Stimulated activated CD4-positive, alpha-beta T cell treated with anti-CD3 and anti-CD28 coated beads, Interleukin-1b, Interleukin-23, amount 100 ng/mL, for 48 hours (primary cell): ENCODE measurements around the gene HMG20B.
"Not testable (repeated sequence)": the region's sequence is repeated elsewhere in the genome, so short reads cannot be mapped to it uniquely, and the experiment has no call there.

Experiments
- DNase-seq: peaks from one replicate; pipeline ENCODE4 v3.0.0-alpha.2; 2020

Gene HMG20B

GRCh38 chr19:3556978-3557460 lies 15.7 kb upstream of the HMG20B start:
- peak; percentile 65 for DNase-seq

GRCh38 chr19:3557461-3558248 lies 15.1 kb upstream of the HMG20B start, which contains the start of gene MFSD12:
MFSD12 (minus strand) TSS chr19:3557586; CDS start chr19:3557403, 183 bp downstream.
- peak; percentile 96 for DNase-seq

GRCh38 chr19:3563709-3564524 lies 8.8 kb upstream of the HMG20B start:
- no peak for DNase-seq

GRCh38 chr19:3565139-3565538 lies 7.6 kb upstream of the HMG20B start:
- no peak for DNase-seq

- not testable (repeated sequence) for DNase-seq
Measured at GRCh38 chr19:3570042-3570441, 2.7 kb upstream of the HMG20B start.

- DNase-seq: no peak
Measured at GRCh38 chr19:3570606-3571011, 2.1 kb upstream of the HMG20B start.

- peak; percentile 100 for DNase-seq
Measured at GRCh38 chr19:3572132-3572854, 451 bp upstream of the HMG20B start.

- DNase-seq: no peak
Measured at GRCh38 chr19:3573162-3573857, 566 bp downstream of the HMG20B start.

GRCh38 chr19:3573858-3574637 lies 1.3 kb downstream of the HMG20B start:
- DNase-seq: peak; percentile 98

GRCh38 chr19:3575260-3575741 lies 2.6 kb downstream of the HMG20B start:
- no peak for DNase-seq

GRCh38 chr19:3575949-3576673 lies 3.4 kb downstream of the HMG20B start:
- DNase-seq: no peak

- no peak for DNase-seq
Measured at GRCh38 chr19:3576696-3577443, 4.1 kb downstream of the HMG20B start.

GRCh38 chr19:3577723-3578344 lies 5.1 kb downstream of the HMG20B start:
- DNase-seq: no peak

GRCh38 chr19:3578390-3578789 lies 5.6 kb downstream of the HMG20B start:
- no peak for DNase-seq

GRCh38 chr19:3580156-3580934 lies 7.6 kb downstream of the HMG20B start:
- no peak for DNase-seq

GRCh38 chr19:3581792-3582191 lies 9.0 kb downstream of the HMG20B start:
- DNase-seq: not testable (repeated sequence)

GRCh38 chr19:3584036-3584802 lies 11.5 kb downstream of the HMG20B start:
- not testable (repeated sequence) for DNase-seq
